ENCODE results near the gene TPRG1. TPM values are rescaled to one million over a fixed set of nuclear protein-coding genes. Genes with fewer than 3 reads are reported as not detected.

TPRG1 gene
- total and polyA plus RNA-seq, 9 of the 15 experiments (the other 6 are each of a cell fraction or from before 2014, with no cell fraction given): 0.01 TPM; not detected in 8

DNA sequence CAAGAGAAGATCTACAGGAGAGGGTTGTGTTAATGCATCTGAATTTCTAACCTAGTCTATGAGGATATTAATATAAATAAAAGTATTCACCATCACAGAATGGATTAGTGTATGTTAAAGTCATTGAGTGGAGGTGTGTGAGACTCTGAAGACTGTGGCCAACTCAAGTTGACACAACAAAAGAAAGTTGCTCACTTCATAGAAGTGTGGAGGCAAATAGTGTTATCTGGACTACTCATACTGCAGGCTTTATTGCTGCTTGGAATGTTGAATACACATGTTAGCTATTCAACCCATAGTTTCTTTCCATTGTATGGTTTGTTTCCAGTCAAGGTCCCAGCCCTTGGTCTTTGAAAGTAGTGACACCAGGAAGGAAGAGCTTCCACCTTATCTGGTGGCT is 38.0 kb upstream of the TPRG1 start:
- BruUV-seq (replicated peaks): no TSS peak
- no peaks in the 10 kb centered on the region for H4K20me1 ChIP-seq (replicated peaks; ENCODE audit: control insufficient read depth, insufficient read depth, low read length)
- CTCF ChIA-PET (ENCODE audit: low intra/inter-chr PET ratio): no interaction called here
- TF ChIP-seq KDM4B (IDR thresholded peaks at IDR 0.05; ENCODE audit: borderline replicate concordance in 2 of 2, low read depth in 1 of 2) (no peak), ZSCAN29 (IDR thresholded peaks at IDR 0.05) (no peak), ARHGAP35 (IDR thresholded peaks at IDR 0.05; ENCODE audit: partially characterized antibody) (no peak), THRB (CRISPR knock-in tag; conservative IDR thresholded peaks at IDR 0.05) (no peak), ZNF79 (CRISPR knock-in tag; IDR thresholded peaks at IDR 0.05; ENCODE audit: low read depth) (no peak), MLX (CRISPR knock-in tag; conservative IDR thresholded peaks at IDR 0.05) (no peak)
- no peak overlapping the region for H3K9ac ChIP-seq (ENCODE audit: insufficient read depth in 1 of 2, low read depth in 2 of 2, low read length in 2 of 2)
- H2AFZ ChIP-seq (ENCODE audit: low read depth, low read length): no peak overlapping the region
- H3K79me2 ChIP-seq (ENCODE audit: control insufficient read depth, insufficient read depth, low read length): no peaks in the 10 kb centered on the region
- ATAC-seq (no peak), FAIRE-seq (no peak), DNase-seq (ENCODE audit: extremely low read depth in 1 of 4, low spot score in 3 of 4) (no peak)
- H3K4me2 ChIP-seq (ENCODE audit: insufficient read depth, low read length): no peak overlapping the region
- H3K36me3 ChIP-seq (ENCODE audit: control insufficient read depth, insufficient read depth, low read length): no peaks in the 10 kb centered on the region
- H3K9me1 ChIP-seq (ENCODE audit: control insufficient read depth, insufficient read depth, low read length): no peaks in the 10 kb centered on the region
- no peak overlapping the region for H3K27ac ChIP-seq (ENCODE audit: extremely low read depth, low read depth, low read length)
- no peaks in the 10 kb centered on the region; the same call in 1 of the 2 replicates for H3K9me3 ChIP-seq (replicated peaks; ENCODE audit: control insufficient read depth, insufficient read depth, low read depth, low read length)
- H3K4me3 ChIP-seq: no peak overlapping the region
- no peaks in the 10 kb centered on the region for H3K27me3 ChIP-seq (ENCODE audit: control insufficient read depth in 2 of 2, insufficient read depth in 2 of 2, low read length in 2 of 2)
- intact Hi-C loops (cut with micrococcal nuclease): no loop called here
- POLR2A ChIA-PET: no interaction called here
- no peaks in the 10 kb centered on the region for H3K4me1 ChIP-seq (replicated peaks in 1 of 2; ENCODE audit: control insufficient read depth in 2 of 2, insufficient read depth in 2 of 2, low read length in 2 of 2)
- in situ Hi-C loops (cut with MboI): loop anchor here (25.0 kb wide), 1 partner anchor 1396 kb away; the partner anchor contains the start of gene BCL6

Measured in K562 (cell line).